GM21447 (cell line): ENCODE results near the gene TCAIM.
A peak's percentile ranks its signal among the peaks of the same experiment; 100 is the strongest.
"Not testable (repeated sequence)": the region's sequence is repeated elsewhere in the genome, so short reads cannot be mapped to it uniquely, and the experiment has no call there.

Experiments
- ATAC-seq: cut with Tn5 transposase; IDR thresholded peaks from one replicate; pipeline ENCODE4 v1.9.1; 2021; ENCODE audit not compliant: unreplicated experiment

The TCAIM gene

GRCh38 chr3:44343421-44343820, 4.9 kb downstream of the TCAIM start:
- ATAC-seq, result no peak

GRCh38 chr3:44346590-44346989, 8.0 kb downstream of the TCAIM start:
- not testable (repeated sequence) for ATAC-seq

GRCh38 chr3:44348993-44349392, 10.4 kb downstream of the TCAIM start:
- ATAC-seq, result no peak

GRCh38 chr3:44353355-44353924, 14.9 kb downstream of the TCAIM start:
- ATAC-seq, result no peak

GRCh38 chr3:44355362-44356033, 16.9 kb downstream of the TCAIM start:
- ATAC-seq, result no peak

- ATAC-seq, result no peak
These were observed 20.7 kb downstream of the TCAIM start for GRCh38 chr3:44359146-44359751.

GRCh38 chr3:44363591-44363990, 25.0 kb downstream of the TCAIM start:
- ATAC-seq, result peak; percentile 63

GRCh38 chr3:44365952-44366351, 27.4 kb downstream of the TCAIM start:
- no peak for ATAC-seq

- no peak for ATAC-seq
These were observed 36.9 kb downstream of the TCAIM start for GRCh38 chr3:44375450-44375849.

- no peak for ATAC-seq
These were observed 48.8 kb downstream of the TCAIM start for GRCh38 chr3:44387404-44387803.

- no peak for ATAC-seq
These were observed 53.9 kb downstream of the TCAIM start for GRCh38 chr3:44392489-44392888.

GRCh38 chr3:44395714-44396113, 57.1 kb downstream of the TCAIM start:
- ATAC-seq, result no peak

GRCh38 chr3:44396200-44397171, 57.9 kb downstream of the TCAIM start:
- no peak for ATAC-seq

GRCh38 chr3:44398271-44398670, 59.7 kb downstream of the TCAIM start:
- ATAC-seq, result not testable (repeated sequence)

GRCh38 chr3:44398853-44399252, 60.3 kb downstream of the TCAIM start:
- no peak for ATAC-seq

- no peak for ATAC-seq
These were observed 62.2 kb downstream of the TCAIM start for GRCh38 chr3:44400771-44401170.

- ATAC-seq, result no peak
These were observed 64.0 kb downstream of the TCAIM start for GRCh38 chr3:44402548-44402947.

GRCh38 chr3:44409640-44410410, 71.3 kb downstream of the TCAIM start:
- ATAC-seq, result no peak

- no peak for ATAC-seq
These were observed 72.6 kb downstream of the TCAIM start for GRCh38 chr3:44411031-44411645.

GRCh38 chr3:44412365-44412764, 73.8 kb downstream of the TCAIM start:
- ATAC-seq, result no peak
